ENCODE data around the gene ACOT13.

GRCh38 chr6:24692848-24693592 lies 26.1 kb downstream of the ACOT13 start:
- TF ChIP-seq POLR2A (IDR thresholded peaks at IDR 0.05) (no peak), EP300 (IDR thresholded peaks at IDR 0.05; ENCODE audit: low read depth) (no peak), POLR2AphosphoS5 (IDR thresholded peaks at IDR 0.05) (no peak)
- TF ChIP-seq, protein P1, sequence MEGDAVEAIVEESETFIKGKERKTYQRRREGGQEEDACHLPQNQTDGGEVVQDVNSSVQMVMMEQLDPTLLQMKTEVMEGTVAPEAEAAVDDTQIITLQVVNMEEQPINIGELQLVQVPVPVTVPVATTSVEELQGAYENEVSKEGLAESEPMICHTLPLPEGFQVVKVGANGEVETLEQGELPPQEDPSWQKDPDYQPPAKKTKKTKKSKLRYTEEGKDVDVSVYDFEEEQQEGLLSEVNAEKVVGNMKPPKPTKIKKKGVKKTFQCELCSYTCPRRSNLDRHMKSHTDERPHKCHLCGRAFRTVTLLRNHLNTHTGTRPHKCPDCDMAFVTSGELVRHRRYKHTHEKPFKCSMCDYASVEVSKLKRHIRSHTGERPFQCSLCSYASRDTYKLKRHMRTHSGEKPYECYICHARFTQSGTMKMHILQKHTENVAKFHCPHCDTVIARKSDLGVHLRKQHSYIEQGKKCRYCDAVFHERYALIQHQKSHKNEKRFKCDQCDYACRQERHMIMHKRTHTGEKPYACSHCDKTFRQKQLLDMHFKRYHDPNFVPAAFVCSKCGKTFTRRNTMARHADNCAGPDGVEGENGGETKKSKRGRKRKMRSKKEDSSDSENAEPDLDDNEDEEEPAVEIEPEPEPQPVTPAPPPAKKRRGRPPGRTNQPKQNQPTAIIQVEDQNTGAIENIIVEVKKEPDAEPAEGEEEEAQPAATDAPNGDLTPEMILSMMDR (IDR thresholded peaks at IDR 0.05) = no peak
